Measurements from ENCODE around the gene CDH23.

DNA sequence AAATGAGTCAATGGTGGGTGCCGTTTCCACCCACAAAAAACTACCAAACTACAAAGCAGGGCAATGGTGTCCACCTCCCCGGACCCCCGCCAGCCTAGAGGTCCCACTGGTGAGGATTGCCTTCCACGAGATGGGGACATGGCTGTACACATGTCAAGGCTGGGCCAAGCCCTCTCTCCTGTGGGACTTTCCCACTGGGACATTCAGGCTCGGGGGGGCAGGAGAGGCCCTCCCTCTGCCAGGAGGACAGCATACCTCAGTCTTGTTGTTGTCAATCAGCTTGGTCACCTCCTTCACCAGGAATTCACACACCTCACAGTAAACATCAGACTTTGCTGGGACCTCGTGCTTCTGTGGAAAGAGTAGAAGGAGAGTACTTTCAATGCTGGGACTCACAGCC lies 423.3 kb downstream of the CDH23 start:
- TF ChIP-seq, protein P1, sequence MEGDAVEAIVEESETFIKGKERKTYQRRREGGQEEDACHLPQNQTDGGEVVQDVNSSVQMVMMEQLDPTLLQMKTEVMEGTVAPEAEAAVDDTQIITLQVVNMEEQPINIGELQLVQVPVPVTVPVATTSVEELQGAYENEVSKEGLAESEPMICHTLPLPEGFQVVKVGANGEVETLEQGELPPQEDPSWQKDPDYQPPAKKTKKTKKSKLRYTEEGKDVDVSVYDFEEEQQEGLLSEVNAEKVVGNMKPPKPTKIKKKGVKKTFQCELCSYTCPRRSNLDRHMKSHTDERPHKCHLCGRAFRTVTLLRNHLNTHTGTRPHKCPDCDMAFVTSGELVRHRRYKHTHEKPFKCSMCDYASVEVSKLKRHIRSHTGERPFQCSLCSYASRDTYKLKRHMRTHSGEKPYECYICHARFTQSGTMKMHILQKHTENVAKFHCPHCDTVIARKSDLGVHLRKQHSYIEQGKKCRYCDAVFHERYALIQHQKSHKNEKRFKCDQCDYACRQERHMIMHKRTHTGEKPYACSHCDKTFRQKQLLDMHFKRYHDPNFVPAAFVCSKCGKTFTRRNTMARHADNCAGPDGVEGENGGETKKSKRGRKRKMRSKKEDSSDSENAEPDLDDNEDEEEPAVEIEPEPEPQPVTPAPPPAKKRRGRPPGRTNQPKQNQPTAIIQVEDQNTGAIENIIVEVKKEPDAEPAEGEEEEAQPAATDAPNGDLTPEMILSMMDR (IDR thresholded peaks at IDR 0.05; ENCODE audit: low read depth, low read length, poor library complexity, severe bottlenecking): no peak
- no peak for TF ChIP-seq EZH2phosphoT487 (IDR thresholded peaks at IDR 0.05; ENCODE audit: borderline replicate concordance, low read length)
